Common myeloid progenitor, CD34-positive (primary cell): ENCODE results near the gene SLC17A1.

ENCODE experiments used
- CTCF ChIA-PET: fragments of 350-600 bp; sonication (Branson Sonifier 250); formaldehyde crosslinking; loops from one replicate; lab custom pipeline; 2021; ENCODE audit warnings: antibody characterized with exemption; lab: Charles Lee
- POLR2A ChIA-PET: fragments of 350-600 bp; sonication (Branson Sonifier 250); formaldehyde crosslinking; loops from one replicate; lab custom pipeline; 2021; ENCODE audit warnings: antibody characterized with exemption; lab: Charles Lee
- DNase-seq, 3 donors: peaks; one replicate each; pipeline versions ENCODE4 v3.0.0 to v3.0.0-alpha.2; 2013
- H3K27ac ChIP-seq, 2 experiments: 1 replicate in 1 of 2; 2 replicates in 1 of 2; pipeline ENCODE4 v1.7.0; 2013; ENCODE audit warnings: inconsistent platforms in 2 of 2, low read length in 2 of 2, mild to moderate bottlenecking in 2 of 2, low read depth in 1 of 2, moderate library complexity in 1 of 2; ENCODE audit not compliant: severe bottlenecking in 2 of 2, insufficient read depth in 1 of 2, poor library complexity in 1 of 2
- H3K27me3 ChIP-seq, 5 experiments: replicated peaks in 2 of 5; 1 replicate in 3 of 5; 2 replicates in 2 of 5; pipeline versions ENCODE4 v1.6.1 to v1.7.0; 2013; ENCODE audit warnings: low read length in 4 of 5, mild to moderate bottlenecking in 2 of 5, moderate library complexity in 2 of 5, inconsistent platforms in 1 of 5; ENCODE audit not compliant: insufficient read depth in 5 of 5, control insufficient read depth in 4 of 5
- H3K36me3 ChIP-seq, 4 experiments: 1 replicate in 2 of 4; 2 replicates in 2 of 4; pipeline versions ENCODE4 v1.6.1 to v1.7.0; 2013; ENCODE audit warnings: low read length in 3 of 4, control low read depth in 1 of 4, mild to moderate bottlenecking in 1 of 4; ENCODE audit not compliant: control insufficient read depth in 4 of 4, insufficient read depth in 4 of 4
- H3K4me1 ChIP-seq, 4 experiments: 1 replicate in 3 of 4; 2 replicates in 1 of 4; pipeline versions ENCODE4 v1.6.1 to v1.7.1; 2013; ENCODE audit warnings: low read length in 3 of 4, mild to moderate bottlenecking in 3 of 4, control low read depth in 1 of 4, inconsistent platforms in 1 of 4, moderate library complexity in 1 of 4; ENCODE audit not compliant: control insufficient read depth in 4 of 4, insufficient read depth in 4 of 4; ENCODE audit errors: control extremely low read depth in 1 of 4
- H3K4me3 ChIP-seq, 7 experiments: 1 replicate in 4 of 7; 2 replicates in 3 of 7; pipeline versions ENCODE4 v1.5.1 to v1.7.0; 2013; ENCODE audit warnings: mild to moderate bottlenecking in 7 of 7, low read length in 6 of 7, moderate library complexity in 6 of 7, inconsistent platforms in 2 of 7, low read depth in 2 of 7, control low read depth in 1 of 7; ENCODE audit not compliant: insufficient read depth in 4 of 7, control insufficient read depth in 1 of 7; ENCODE audit errors: extremely low read depth in 1 of 7
- H3K9me3 ChIP-seq, 5 experiments: 1 replicate in 4 of 5; 2 replicates in 1 of 5; pipeline versions ENCODE4 v1.6.1 to v1.7.1; 2013; ENCODE audit warnings: low read length in 4 of 5, mild to moderate bottlenecking in 2 of 5, inconsistent platforms in 1 of 5, low read depth in 1 of 5, moderate library complexity in 1 of 5; ENCODE audit not compliant: control insufficient read depth in 4 of 5, insufficient read depth in 2 of 5; ENCODE audit errors: control extremely low read depth in 1 of 5
- WGBS: methylation state at CpG from one replicate; pipeline ENCODE4 v1.1.5; 2013; ENCODE audit not compliant: insufficient coverage; 5-methylcytosine and 5-hydroxymethylcytosine counted together

SLC17A1 gene

GRCh38 chr6:25874118-25874517 lies 42.3 kb upstream of the SLC17A1 start, which contains the start of gene SLC17A3:
Gene SLC17A3 (minus strand): TSS chr6:25874243. CDS start chr6:25868387, 5,856 bp downstream.
- no peaks in the 10 kb centered on the region for H3K36me3 ChIP-seq
- ChIA-PET POLR2A (no interaction called here), CTCF (no interaction called here)
- no peaks in the 10 kb centered on the region for H3K9me3 ChIP-seq
- H3K4me1 ChIP-seq, result peaks cover 0 to 6% (median 0%) of the 10 kb centered on the region in 4 experiments
- WGBS, result 97% methylated on average over 3 of the region's 3 CpGs
- no peaks in the 10 kb centered on the region for H3K27me3 ChIP-seq
- no peak within 1 kb of the TSS for H3K27ac ChIP-seq
- no peak within 1 kb of the TSS for H3K4me3 ChIP-seq
- DNase-seq, result no peak

GRCh38 chr6:25872814-25873213 lies 41.0 kb upstream of the SLC17A1 start:
- H3K4me1 ChIP-seq, result peaks cover 0 to 6% (median 0%) of the 10 kb centered on the region in 4 experiments
- no peaks in the 10 kb centered on the region for H3K36me3 ChIP-seq
- DNase-seq, result no peak
- no peak overlapping the region for H3K4me3 ChIP-seq
- H3K27me3 ChIP-seq, result no peaks in the 10 kb centered on the region
- WGBS, result no CpG with 5 or more reads among the region's 1 CpG
- H3K9me3 ChIP-seq, result no peaks in the 10 kb centered on the region
- no peak overlapping the region for H3K27ac ChIP-seq
- POLR2A ChIA-PET, result no interaction called here
- CTCF ChIA-PET, result interaction anchor here (1.1 kb wide), 1 partner anchor 83 kb away, joined by 3 read pairs; no protein-coding TSS in a partner anchor

- Histone ChIP-seq H3K4me1 (peaks cover 3 to 11% (median 8%) of the 10 kb centered on the region in 4 experiments), H3K9me3 (no peaks in the 10 kb centered on the region), H3K27ac (no peak overlapping the region), H3K36me3 (no peaks in the 10 kb centered on the region), H3K27me3 (no peaks in the 10 kb centered on the region), H3K4me3 (no peak overlapping the region)
- no peak for DNase-seq
- CTCF ChIA-PET, result no interaction called here
- POLR2A ChIA-PET, result no interaction called here
- 100% methylated on average over 1 of the region's 1 CpG for WGBS
Observed at GRCh38 chr6:25869840-25870239, 38.0 kb upstream of the SLC17A1 start.

- peaks cover 3 to 15% (median 7%) of the 10 kb centered on the region in 4 experiments for H3K4me1 ChIP-seq
- no peak overlapping the region for H3K4me3 ChIP-seq
- H3K9me3 ChIP-seq, result no peaks in the 10 kb centered on the region
- POLR2A ChIA-PET, result no interaction called here
- no peak for DNase-seq
- H3K36me3 ChIP-seq, result no peaks in the 10 kb centered on the region
- 100% methylated on average over 1 of the region's 3 CpGs for WGBS
- no peak overlapping the region for H3K27ac ChIP-seq
- CTCF ChIA-PET, result no interaction called here
- H3K27me3 ChIP-seq, result no peaks in the 10 kb centered on the region
Observed at GRCh38 chr6:25868436-25869183, 36.8 kb upstream of the SLC17A1 start.

GRCh38 chr6:25866011-25866410 lies 34.2 kb upstream of the SLC17A1 start:
- DNase-seq, result peak; percentile 60 to 80 (median 66)
- WGBS, result no CpG with 5 or more reads among the region's 3 CpGs
- peak overlapping the region in 1 of 7 experiments; percentile 13 for H3K4me3 ChIP-seq
- H3K4me1 ChIP-seq, result peaks cover 3 to 15% (median 7%) of the 10 kb centered on the region in 4 experiments
- POLR2A ChIA-PET, result interaction anchor here (0.6 kb wide), 1 partner anchor 1106 kb away, joined by 3 read pairs; no protein-coding TSS in a partner anchor
- no peak overlapping the region for H3K27ac ChIP-seq
- H3K9me3 ChIP-seq, result no peaks in the 10 kb centered on the region
- no peaks in the 10 kb centered on the region for H3K27me3 ChIP-seq
- no peaks in the 10 kb centered on the region for H3K36me3 ChIP-seq
- CTCF ChIA-PET, result interaction anchor here (1.1 to 1.2 kb wide), 2 partner anchors 78 to 203 kb away, joined by 3 to 5 read pairs; no protein-coding TSS in a partner anchor

GRCh38 chr6:25863360-25863759 lies 31.5 kb upstream of the SLC17A1 start:
- Histone ChIP-seq H3K27me3 (no peaks in the 10 kb centered on the region), H3K36me3 (no peaks in the 10 kb centered on the region), H3K4me1 (peaks cover 3 to 15% (median 7%) of the 10 kb centered on the region in 4 experiments), H3K4me3 (no peak overlapping the region), H3K9me3 (no peaks in the 10 kb centered on the region), H3K27ac (no peak overlapping the region)
- CTCF ChIA-PET, result interaction anchor here (1.6 kb wide), 2 partner anchors 17 to 22 kb away, joined by 3 read pairs; no protein-coding TSS in a partner anchor
- DNase-seq, result no peak
- WGBS, result no CpG with 5 or more reads among the region's 2 CpGs
- POLR2A ChIA-PET, result no interaction called here

- Histone ChIP-seq H3K4me1 (peaks cover 3 to 15% (median 7%) of the 10 kb centered on the region in 4 experiments), H3K4me3 (no peak overlapping the region), H3K36me3 (no peaks in the 10 kb centered on the region), H3K27ac (no peak overlapping the region), H3K9me3 (no peaks in the 10 kb centered on the region), H3K27me3 (no peaks in the 10 kb centered on the region)
- ChIA-PET POLR2A (no interaction called here), CTCF (interaction anchor here (1.6 kb wide), 1 partner anchor 18 kb away, joined by 3 read pairs; no protein-coding TSS in a partner anchor)
- no peak for DNase-seq
- no CpG with 5 or more reads among the region's 4 CpGs for WGBS
Observed at GRCh38 chr6:25862199-25862598, 30.3 kb upstream of the SLC17A1 start.
